ENCODE measurements around the gene TRAF4.

The TRAF4 gene

GRCh38 chr17:28747051-28747691 is 3.4 kb downstream of the TRAF4 start:
- DNase-seq (ENCODE audit: low spot score) (no peak), FAIRE-seq (no peak)

GRCh38 chr17:28747801-28748750 is 4.3 kb downstream of the TRAF4 start:
- FAIRE-seq (no peak), DNase-seq (ENCODE audit: low spot score) (no peak)

- FAIRE-seq, result no peak
- DNase-seq (ENCODE audit: low spot score), result no peak
Measured at GRCh38 chr17:28748852-28749515, 5.2 kb downstream of the TRAF4 start.

- DNase-seq (ENCODE audit: low spot score) (no peak), FAIRE-seq (no peak)
Measured at GRCh38 chr17:28749516-28750177, 5.8 kb downstream of the TRAF4 start.

- DNase-seq (ENCODE audit: low spot score) (peak; percentile 87), FAIRE-seq (no peak)
Measured at GRCh38 chr17:28750178-28751047, 6.6 kb downstream of the TRAF4 start.

GRCh38 chr17:28751600-28752366 is 8.0 kb downstream of the TRAF4 start:
- FAIRE-seq, result no peak
- DNase-seq (ENCODE audit: low spot score), result no peak

- FAIRE-seq, result no peak
- no peak for DNase-seq (ENCODE audit: low spot score)
Measured at GRCh38 chr17:28755486-28755885, 11.7 kb downstream of the TRAF4 start.

- FAIRE-seq, result no peak
- no peak for DNase-seq (ENCODE audit: low spot score)
Measured at GRCh38 chr17:28756049-28756804, 12.4 kb downstream of the TRAF4 start.

GRCh38 chr17:28758411-28759121 is 14.8 kb downstream of the TRAF4 start:
- DNase-seq (ENCODE audit: low spot score) (no peak), FAIRE-seq (no peak)

GRCh38 chr17:28759256-28759865 is 15.6 kb downstream of the TRAF4 start:
- no peak for DNase-seq (ENCODE audit: low spot score)
- no peak for FAIRE-seq

GRCh38 chr17:28760601-28761562 is 17.1 kb downstream of the TRAF4 start:
- DNase-seq (ENCODE audit: low spot score) (no peak), FAIRE-seq (no peak)

GRCh38 chr17:28763137-28763799 is 19.5 kb downstream of the TRAF4 start:
- no peak for FAIRE-seq
- DNase-seq (ENCODE audit: low spot score), result no peak

- DNase-seq (ENCODE audit: low spot score) (peak; percentile 66), FAIRE-seq (no peak)
Measured at GRCh38 chr17:28763804-28764266, 20.0 kb downstream of the TRAF4 start.

- FAIRE-seq (no peak), DNase-seq (ENCODE audit: low spot score) (no peak)
Measured at GRCh38 chr17:28765038-28765437, 21.2 kb downstream of the TRAF4 start.

GRCh38 chr17:28773736-28774135 is 29.9 kb downstream of the TRAF4 start:
- FAIRE-seq (no peak), DNase-seq (ENCODE audit: low spot score) (no peak)

- FAIRE-seq (no peak), DNase-seq (ENCODE audit: low spot score) (no peak)
Measured at GRCh38 chr17:28774206-28774605, 30.4 kb downstream of the TRAF4 start.

All from urothelium cell line (cell line).